ENCODE data around the gene PRKG1. TPM values are rescaled to one million over a fixed set of nuclear protein-coding genes. Genes with fewer than 3 reads are reported as not detected.
"Not testable (repeated sequence)": the region's sequence is repeated elsewhere in the genome, so short reads cannot be mapped to it uniquely, and the experiment has no call there.

PRKG1 gene
- polyA plus RNA-seq, 3 donors: not detected

DNA sequence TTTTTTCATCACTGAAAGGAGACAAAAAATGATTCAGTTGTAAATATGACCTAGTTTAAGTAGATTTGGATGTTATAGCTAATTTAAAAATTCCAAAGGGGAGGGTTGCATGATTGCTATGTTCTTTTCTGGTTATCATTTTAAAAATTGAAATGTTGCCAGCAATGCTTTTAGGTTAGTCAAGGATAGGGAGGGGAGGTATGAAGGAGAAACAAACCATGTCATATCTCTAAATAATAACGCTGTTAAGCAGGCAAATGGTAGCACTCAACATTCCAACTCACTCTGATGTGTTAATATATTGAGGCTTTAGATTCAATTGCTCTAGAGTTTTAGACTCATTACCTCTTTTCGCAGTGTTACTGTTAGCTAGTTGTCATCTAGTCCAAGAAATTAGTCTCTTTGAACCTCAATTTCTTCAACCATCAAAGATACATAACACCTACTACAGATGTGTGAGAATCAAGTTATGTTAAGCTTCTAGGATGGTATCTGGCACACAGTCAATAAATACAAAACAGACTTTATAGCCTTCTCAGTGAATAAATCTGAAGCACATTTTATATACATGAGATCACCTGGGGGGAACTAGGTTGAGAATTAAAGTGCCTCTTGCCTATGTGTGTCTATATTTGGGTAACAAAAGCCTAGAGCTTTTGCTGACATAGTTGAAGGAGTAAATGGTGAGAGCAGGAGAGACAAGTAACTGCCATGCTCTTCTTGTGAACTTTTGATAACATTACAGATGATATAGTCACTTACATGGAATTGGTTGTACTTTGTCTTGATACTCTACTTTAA lies 500.2 kb downstream of the PRKG1 start:
- Histone ChIP-seq H3K27ac (ENCODE audit: low read depth in 1 of 2, low read length in 2 of 2) (no peak overlapping the region), H3K79me2 (ENCODE audit: insufficient read depth, low read length) (no peaks in the 10 kb centered on the region), H3K27me3 (ENCODE audit: control insufficient read depth in 2 of 2, insufficient read depth in 2 of 2, low read length in 2 of 2) (no peaks in the 10 kb centered on the region), H3K9ac (ENCODE audit: insufficient read depth, low read length, poor library complexity, severe bottlenecking) (no peak overlapping the region), H3K9me3 (replicated peaks in 1 of 2; ENCODE audit: control insufficient read depth in 1 of 2, insufficient read depth in 1 of 2, low read length in 2 of 2) (no peaks in the 10 kb centered on the region), H3K4me3 (replicated peaks in 1 of 3; ENCODE audit: low read depth in 2 of 3, low read length in 3 of 3) (no peak overlapping the region), H2AFZ (ENCODE audit: insufficient read depth, low read depth, low read length, poor library complexity, severe bottlenecking) (no peak overlapping the region), H3K36me3 (replicated peaks in 1 of 2; ENCODE audit: control insufficient read depth in 1 of 2, insufficient read depth in 2 of 2, low read length in 2 of 2) (no peaks in the 10 kb centered on the region), H4K20me1 (ENCODE audit: insufficient read depth, low read length) (no peaks in the 10 kb centered on the region), H3K4me2 (replicated peaks; ENCODE audit: extremely low read depth, low read length, poor library complexity, severe bottlenecking) (no peak overlapping the region), H3K4me1 (ENCODE audit: control insufficient read depth in 1 of 2, insufficient read depth in 2 of 2, low read length in 2 of 2) (no peaks in the 10 kb centered on the region)
- Mint-ChIP-seq H3K4me3 (no peak overlapping the region), H3K27me3 (ENCODE audit: low read depth in 3 of 3) (peaks cover 0 to 2% (median 0%) of the 10 kb centered on the region in 3 donors), H3K9me3 (peaks cover 0 to 2% (median 0%) of the 10 kb centered on the region in 7 donors), H3K4me1 (no peaks in the 10 kb centered on the region), H3K36me3 (no peaks in the 10 kb centered on the region), H3K27ac (no peak overlapping the region)
- TF ChIP-seq, protein P1, sequence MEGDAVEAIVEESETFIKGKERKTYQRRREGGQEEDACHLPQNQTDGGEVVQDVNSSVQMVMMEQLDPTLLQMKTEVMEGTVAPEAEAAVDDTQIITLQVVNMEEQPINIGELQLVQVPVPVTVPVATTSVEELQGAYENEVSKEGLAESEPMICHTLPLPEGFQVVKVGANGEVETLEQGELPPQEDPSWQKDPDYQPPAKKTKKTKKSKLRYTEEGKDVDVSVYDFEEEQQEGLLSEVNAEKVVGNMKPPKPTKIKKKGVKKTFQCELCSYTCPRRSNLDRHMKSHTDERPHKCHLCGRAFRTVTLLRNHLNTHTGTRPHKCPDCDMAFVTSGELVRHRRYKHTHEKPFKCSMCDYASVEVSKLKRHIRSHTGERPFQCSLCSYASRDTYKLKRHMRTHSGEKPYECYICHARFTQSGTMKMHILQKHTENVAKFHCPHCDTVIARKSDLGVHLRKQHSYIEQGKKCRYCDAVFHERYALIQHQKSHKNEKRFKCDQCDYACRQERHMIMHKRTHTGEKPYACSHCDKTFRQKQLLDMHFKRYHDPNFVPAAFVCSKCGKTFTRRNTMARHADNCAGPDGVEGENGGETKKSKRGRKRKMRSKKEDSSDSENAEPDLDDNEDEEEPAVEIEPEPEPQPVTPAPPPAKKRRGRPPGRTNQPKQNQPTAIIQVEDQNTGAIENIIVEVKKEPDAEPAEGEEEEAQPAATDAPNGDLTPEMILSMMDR (IDR thresholded peaks at IDR 0.05): no peak
- no CpG with 5 or more reads among the region's 2 CpGs for WGBS (ENCODE audit: insufficient coverage)
- no peak for DNase-seq
- intact Hi-C loops (cut with micrococcal nuclease): no loop called here

DNA sequence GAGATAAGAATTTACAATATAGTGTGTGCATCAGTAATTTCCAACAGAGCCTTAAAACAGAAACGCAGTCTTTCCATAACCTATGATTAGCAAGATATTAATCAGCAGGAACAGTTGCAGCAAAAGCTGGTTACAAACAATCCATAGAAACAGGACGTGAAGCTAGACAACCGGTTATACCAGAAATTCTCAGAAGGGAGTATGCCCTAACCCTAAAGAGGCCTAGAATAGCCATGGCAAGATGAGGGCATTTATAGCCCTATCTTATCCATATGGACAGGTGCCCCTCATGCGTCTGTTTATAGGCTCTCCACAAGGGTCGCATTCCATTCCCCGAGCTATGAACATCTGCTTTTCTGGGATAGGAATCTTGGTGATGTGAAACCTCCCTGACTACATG lies 506.9 kb downstream of the PRKG1 start:
- H3K9ac ChIP-seq (ENCODE audit: insufficient read depth, low read length, poor library complexity, severe bottlenecking); H3K79me2 ChIP-seq (ENCODE audit: insufficient read depth, low read length); H3K4me2 ChIP-seq (replicated peaks; ENCODE audit: extremely low read depth, low read length, poor library complexity, severe bottlenecking); intact Hi-C loops (cut with micrococcal nuclease); H4K20me1 ChIP-seq (ENCODE audit: insufficient read depth, low read length); H3K9me3 ChIP-seq (replicated peaks in 1 of 2; ENCODE audit: control insufficient read depth in 1 of 2, insufficient read depth in 1 of 2, low read length in 2 of 2); H3K27ac Mint-ChIP-seq; H3K27me3 Mint-ChIP-seq (ENCODE audit: low read depth in 3 of 3); H2AFZ ChIP-seq (ENCODE audit: insufficient read depth, low read depth, low read length, poor library complexity, severe bottlenecking); H3K4me1 Mint-ChIP-seq; H3K4me3 ChIP-seq (replicated peaks in 1 of 3; ENCODE audit: low read depth in 2 of 3, low read length in 3 of 3); DNase-seq; H3K27me3 ChIP-seq (ENCODE audit: control insufficient read depth in 2 of 2, insufficient read depth in 2 of 2, low read length in 2 of 2); H3K36me3 Mint-ChIP-seq; H3K27ac ChIP-seq (ENCODE audit: low read depth in 1 of 2, low read length in 2 of 2); H3K4me1 ChIP-seq (ENCODE audit: control insufficient read depth in 1 of 2, insufficient read depth in 2 of 2, low read length in 2 of 2); H3K36me3 ChIP-seq (replicated peaks in 1 of 2; ENCODE audit: control insufficient read depth in 1 of 2, insufficient read depth in 2 of 2, low read length in 2 of 2); H3K4me3 Mint-ChIP-seq: not testable (repeated sequence)
- peaks cover 0 to 11% (median 8%) of the 10 kb centered on the region in 7 donors for H3K9me3 Mint-ChIP-seq
- 92% methylated on average over 2 of the region's 6 CpGs for WGBS (ENCODE audit: insufficient coverage)
